Right lobe of liver (tissue), 6 donors: Measurements from ENCODE around the gene KCNT1. TPM values are rescaled to one million over a fixed set of nuclear protein-coding genes. Genes with fewer than 3 reads are reported as not detected.

Experiments
- ATAC-seq, 4 donors: fragments of 200-7000 bp; cut with Tn5 transposase; one replicate each; pipeline ENCODE4 v1.9.1; 2020; ENCODE audit warnings: mild to moderate bottlenecking in 4 of 4, moderate library complexity in 4 of 4
- DNase-seq, 3 donors: peaks; one replicate each; pipeline ENCODE4 v3.0.0-alpha.2; 2020
- H3K27ac ChIP-seq, 3 donors: fragments of 200-600 bp; one replicate each; pipeline ENCODE4 v1.8.0; 2022
- H3K27me3 ChIP-seq, 2 donors: fragments of 200-600 bp; one replicate each; pipeline ENCODE4 v1.8.0; 2022
- H3K36me3 ChIP-seq, 4 donors: fragments of 200-600 bp; sonication (generic) in 1 of 4; one replicate each; pipeline versions ENCODE4 v1.5.1 to v1.8.0; 2017 to 2022; ENCODE audit warnings: control low read depth in 1 of 4
- H3K4me1 ChIP-seq, 4 donors: fragments of 200-600 bp; sonication (generic) in 1 of 4; one replicate each; pipeline versions ENCODE4 v1.5.1 to v1.8.0; 2017 to 2022; ENCODE audit warnings: control low read depth in 1 of 4
- H3K4me3 ChIP-seq, 3 donors: fragments of 200-600 bp; one replicate each; pipeline ENCODE4 v1.8.0; 2022
- H3K9me3 ChIP-seq, 4 donors: fragments of 200-600 bp; sonication (generic) in 1 of 4; one replicate each; pipeline versions ENCODE4 v1.5.1 to v1.8.0; 2017 to 2022; ENCODE audit warnings: control low read depth in 1 of 4
- CTCF ChIP-seq, 4 donors: fragments of 200-600 bp in 3 of 4; fragments of 450-650 bp in 1 of 4; IDR thresholded peaks; one replicate each; pipeline versions ENCODE4 v1.5.1 to v1.8.0; 2016 to 2022; ENCODE audit warnings: antibody characterized with exemption in 4 of 4, mild to moderate bottlenecking in 2 of 4
- POLR2A ChIP-seq: fragments of 450-650 bp; IDR thresholded peaks from one replicate; pipeline ENCODE4 v1.6.1; 2017; ENCODE audit warnings: antibody characterized with exemption, mild to moderate bottlenecking
- WGBS: methylation state at CpG from one replicate; pipeline ENCODE4 v1.1.6; 2018; ENCODE audit warnings: low coverage, low lambda C conversion rate; ENCODE audit not compliant: insufficient coverage; ENCODE audit errors: missing lambda C conversion rate; 5-methylcytosine and 5-hydroxymethylcytosine counted together
- intact Hi-C, 2 donors: fragments of 100-400 bp; cut with DNase I; formaldehyde crosslinking; loops; one replicate each; pipeline versions ENCODE4 v1.11.2 to v1.14.1; 2022
- total RNA-seq, 6 experiments: library from RNA; depleted of rRNA in 2 of 6; stranded (reverse); fragments of >200 nt in 2 of 6; fragmentation: NEBNext Ultra II Directional in 3 of 6; extraction: Animal tissue kit (Norgen Biotek cat#: 25700) in 3 of 6; gene quantifications; one replicate each; pipeline versions ENCODE4 v1.1.0 to v1.2.4, GENCODE V29; 2016 to 2023
- donor health status: DM: no; HTN: yes; CAD: no.
- donor health status: DM: no; HTN: no; CAD: no.
- donor health status: DM: no; HTN: no; CAD: no.
- donor health status: DM: no; HTN: yes; CAD: no.
- donor health status: DM: no; HTN: yes; CAD: no.

The KCNT1 gene
- total RNA-seq, 6 experiments from 2014 or later = not detected

DNA sequence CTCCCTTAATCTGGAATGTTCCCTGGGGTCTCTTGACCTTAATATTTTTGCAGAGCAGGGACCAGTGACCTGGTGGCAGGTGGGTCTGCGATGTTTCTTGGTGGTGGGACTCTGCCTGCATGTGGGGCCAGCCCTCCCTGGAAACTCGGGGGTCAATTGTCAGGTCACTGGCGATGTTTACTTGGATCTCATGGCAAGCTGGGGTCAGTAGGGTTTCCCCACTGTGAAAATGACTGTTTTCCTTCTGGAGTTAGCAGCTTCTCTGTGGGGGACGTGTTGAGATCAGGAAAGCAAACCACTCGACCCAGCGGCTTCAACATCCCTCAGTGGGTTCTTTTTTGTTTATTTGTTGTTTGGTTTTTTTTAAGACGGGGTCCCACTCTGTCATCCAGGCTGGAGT lies 73.9 kb downstream of the KCNT1 start:
- no peak for TF ChIP-seq CTCF (IDR thresholded peaks at IDR 0.05)
- H3K9me3 ChIP-seq = no peaks in the 10 kb centered on the region
- no peaks in the 10 kb centered on the region for H3K36me3 ChIP-seq
- no peaks in the 10 kb centered on the region for H3K4me1 ChIP-seq
- no peaks in the 10 kb centered on the region for H3K27me3 ChIP-seq
- intact Hi-C loops = no loop called here
- H3K27ac ChIP-seq = no peak overlapping the region
- no peak for ATAC-seq
- DNase-seq = no peak
- no peak overlapping the region for H3K4me3 ChIP-seq
- WGBS = 23% methylated on average over 5 of the region's 7 CpGs

GRCh38 chr9:135776893-135777622 lies 75.1 kb downstream of the KCNT1 start:
- 69% methylated on average over 9 of the region's 25 CpGs for WGBS
- Histone ChIP-seq H3K4me3 (no peak overlapping the region), H3K27ac (no peak overlapping the region), H3K9me3 (no peaks in the 10 kb centered on the region), H3K27me3 (no peaks in the 10 kb centered on the region), H3K4me1 (no peaks in the 10 kb centered on the region), H3K36me3 (no peaks in the 10 kb centered on the region)
- ATAC-seq = no peak
- intact Hi-C loops = no loop called here
- TF ChIP-seq CTCF (IDR thresholded peaks at IDR 0.05) = no peak
- no peak for TF ChIP-seq POLR2A
- no peak for DNase-seq

GRCh38 chr9:135777623-135778177 lies 75.7 kb downstream of the KCNT1 start:
- H3K36me3 ChIP-seq = no peaks in the 10 kb centered on the region
- no peaks in the 10 kb centered on the region for H3K9me3 ChIP-seq
- no peak for ATAC-seq
- no peak for TF ChIP-seq POLR2A
- no peak for TF ChIP-seq CTCF (IDR thresholded peaks at IDR 0.05)
- H3K27ac ChIP-seq = no peak overlapping the region
- no peak for DNase-seq
- H3K4me3 ChIP-seq = no peak overlapping the region
- intact Hi-C loops = no loop called here
- no peaks in the 10 kb centered on the region for H3K27me3 ChIP-seq
- H3K4me1 ChIP-seq = no peaks in the 10 kb centered on the region

- intact Hi-C loops = no loop called here
- no peak overlapping the region for H3K27ac ChIP-seq
- WGBS = 50% methylated on average over 1 of the region's 19 CpGs
- no peaks in the 10 kb centered on the region for H3K36me3 ChIP-seq
- no peak for ATAC-seq
- H3K4me3 ChIP-seq = no peak overlapping the region
- no peaks in the 10 kb centered on the region for H3K27me3 ChIP-seq
- no peak for DNase-seq
- H3K4me1 ChIP-seq = no peaks in the 10 kb centered on the region
- TF ChIP-seq POLR2A (no peak), CTCF (IDR thresholded peaks at IDR 0.05) (no peak)
- no peaks in the 10 kb centered on the region for H3K9me3 ChIP-seq
Measured at GRCh38 chr9:135778421-135778820, 76.4 kb downstream of the KCNT1 start.
